CD4-positive, alpha-beta T cell treated with Interleukin-17A for 4 hours (primary cell): Measurements from ENCODE around the gene VAV2.

Experiments used
- DNase-seq: peaks from one replicate; pipeline ENCODE4 v3.0.0-alpha.2; 2020; ENCODE audit warnings: mixed read lengths

The VAV2 gene

GRCh38 chr9:133715295-133715865 is 276.7 kb downstream of the VAV2 start:
- DNase-seq, result no peak

GRCh38 chr9:133714606-133715294 is 277.4 kb downstream of the VAV2 start:
- no peak for DNase-seq

- DNase-seq, result no peak
Measured at GRCh38 chr9:133713960-133714495, 278.1 kb downstream of the VAV2 start.

- no peak for DNase-seq
Measured at GRCh38 chr9:133713150-133713959, 278.8 kb downstream of the VAV2 start.

- no peak for DNase-seq
Measured at GRCh38 chr9:133712221-133713100, 279.7 kb downstream of the VAV2 start.
